HCT116 (cell line): ENCODE measurements around the gene CLIP2.

Experiments used
- EZH2 ChIP-seq: fragments of 200-600 bp; sonication (generic); IDR thresholded peaks from 2 replicates; pipeline ENCODE4 v1.6.1; 2017; ENCODE audit warnings: antibody characterized with exemption, mixed run types
- POLR2A ChIP-seq: IDR thresholded peaks from 2 replicates; pipeline ENCODE4 v1.7.0; 2011; ENCODE audit warnings: borderline replicate concordance; ENCODE audit not compliant: insufficient read depth, insufficient read length; ENCODE audit errors: extremely low read depth
- TF ChIP-seq, protein P1 (sequence below), 3 experiments: fragments of 200-600 bp in 1 of 3; sonication (generic) in 1 of 3; IDR thresholded peaks in 2 of 3; conservative IDR thresholded peaks in 1 of 3; 2 replicates each; pipeline ENCODE4 v1.5.1; 2012 to 2017; ENCODE audit warnings: low read depth in 2 of 3, low read length in 2 of 3, antibody characterized with exemption in 1 of 3, borderline replicate concordance in 1 of 3, control low read depth in 1 of 3, mild to moderate bottlenecking in 1 of 3, mixed read lengths in 1 of 3, mixed run types in 1 of 3, moderate library complexity in 1 of 3; ENCODE audit not compliant: insufficient read depth in 1 of 3
- TF ChIP-seq, protein P2 (sequence below): IDR thresholded peaks from 2 replicates; pipeline ENCODE4 v1.6.1; 2011; ENCODE audit warnings: mild to moderate bottlenecking, low read length, moderate library complexity; ENCODE audit not compliant: insufficient replicate concordance; ENCODE audit errors: extremely low read depth

DNA sequence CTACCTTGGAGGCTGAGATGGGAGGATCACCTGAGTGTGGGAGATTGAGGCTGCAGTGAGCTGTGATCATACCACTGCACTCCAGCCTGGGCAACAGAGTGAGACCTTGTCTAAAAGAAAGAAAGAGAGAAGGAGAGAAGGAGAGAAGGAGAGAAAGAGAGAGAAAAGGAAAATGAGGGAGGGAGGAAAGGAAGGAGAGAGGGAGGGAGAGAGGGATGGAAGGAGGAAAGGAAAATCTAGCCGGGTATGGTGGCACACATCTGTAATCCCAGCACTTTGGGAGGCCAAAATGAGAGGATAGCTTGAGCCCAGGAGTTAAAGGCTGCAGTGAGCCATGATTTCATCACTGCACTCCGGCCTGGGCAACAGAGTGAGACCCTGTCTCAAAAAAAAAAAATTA, 121.6 kb downstream of the CLIP2 start:
- TF ChIP-seq POLR2A = no peak
- TF ChIP-seq, protein P1, sequence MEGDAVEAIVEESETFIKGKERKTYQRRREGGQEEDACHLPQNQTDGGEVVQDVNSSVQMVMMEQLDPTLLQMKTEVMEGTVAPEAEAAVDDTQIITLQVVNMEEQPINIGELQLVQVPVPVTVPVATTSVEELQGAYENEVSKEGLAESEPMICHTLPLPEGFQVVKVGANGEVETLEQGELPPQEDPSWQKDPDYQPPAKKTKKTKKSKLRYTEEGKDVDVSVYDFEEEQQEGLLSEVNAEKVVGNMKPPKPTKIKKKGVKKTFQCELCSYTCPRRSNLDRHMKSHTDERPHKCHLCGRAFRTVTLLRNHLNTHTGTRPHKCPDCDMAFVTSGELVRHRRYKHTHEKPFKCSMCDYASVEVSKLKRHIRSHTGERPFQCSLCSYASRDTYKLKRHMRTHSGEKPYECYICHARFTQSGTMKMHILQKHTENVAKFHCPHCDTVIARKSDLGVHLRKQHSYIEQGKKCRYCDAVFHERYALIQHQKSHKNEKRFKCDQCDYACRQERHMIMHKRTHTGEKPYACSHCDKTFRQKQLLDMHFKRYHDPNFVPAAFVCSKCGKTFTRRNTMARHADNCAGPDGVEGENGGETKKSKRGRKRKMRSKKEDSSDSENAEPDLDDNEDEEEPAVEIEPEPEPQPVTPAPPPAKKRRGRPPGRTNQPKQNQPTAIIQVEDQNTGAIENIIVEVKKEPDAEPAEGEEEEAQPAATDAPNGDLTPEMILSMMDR (IDR thresholded peaks at IDR 0.05 in 2 of 3, conservative IDR thresholded peaks at IDR 0.05 in 1 of 3; ENCODE audit: borderline replicate concordance in 1 of 3, insufficient read depth in 1 of 3, low read depth in 2 of 3, low read length in 2 of 3) = no peak
- TF ChIP-seq EZH2 = no peak
- TF ChIP-seq, protein P2, sequence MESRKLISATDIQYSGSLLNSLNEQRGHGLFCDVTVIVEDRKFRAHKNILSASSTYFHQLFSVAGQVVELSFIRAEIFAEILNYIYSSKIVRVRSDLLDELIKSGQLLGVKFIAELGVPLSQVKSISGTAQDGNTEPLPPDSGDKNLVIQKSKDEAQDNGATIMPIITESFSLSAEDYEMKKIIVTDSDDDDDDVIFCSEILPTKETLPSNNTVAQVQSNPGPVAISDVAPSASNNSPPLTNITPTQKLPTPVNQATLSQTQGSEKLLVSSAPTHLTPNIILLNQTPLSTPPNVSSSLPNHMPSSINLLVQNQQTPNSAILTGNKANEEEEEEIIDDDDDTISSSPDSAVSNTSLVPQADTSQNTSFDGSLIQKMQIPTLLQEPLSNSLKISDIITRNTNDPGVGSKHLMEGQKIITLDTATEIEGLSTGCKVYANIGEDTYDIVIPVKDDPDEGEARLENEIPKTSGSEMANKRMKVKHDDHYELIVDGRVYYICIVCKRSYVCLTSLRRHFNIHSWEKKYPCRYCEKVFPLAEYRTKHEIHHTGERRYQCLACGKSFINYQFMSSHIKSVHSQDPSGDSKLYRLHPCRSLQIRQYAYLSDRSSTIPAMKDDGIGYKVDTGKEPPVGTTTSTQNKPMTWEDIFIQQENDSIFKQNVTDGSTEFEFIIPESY = no peak
